BJ (cell line): ENCODE measurements around the gene KREMEN1. TPM values are rescaled to one million over a fixed set of nuclear protein-coding genes. Genes with fewer than 3 reads are reported as not detected.

ENCODE experiments used
- CTCF ChIA-PET: fragments of 350-600 bp; formaldehyde crosslinking; extraction: SDS; loops from one replicate; lab custom pipeline; 2021; ENCODE audit warnings: antibody characterized with exemption, inconsistent platforms; lab: Yijun Ruan, JAX
- POLR2A ChIA-PET: fragments of 300-600 bp; sonication (Branson Sonifier 250); formaldehyde crosslinking; extraction: SDS; loops from one replicate; lab custom pipeline; 2021; ENCODE audit warnings: antibody characterized with exemption; lab: Charles Lee
- DNase-seq: peaks from one replicate; pipeline ENCODE4 v3.0.0-alpha.2; 2011; ENCODE audit warnings: low read depth
- H3K27me3 ChIP-seq: 2 replicates; pipeline ENCODE4 v1.6.0; 2011; ENCODE audit warnings: low read length; ENCODE audit not compliant: control insufficient read depth, insufficient read depth
- H3K36me3 ChIP-seq: 2 replicates; pipeline ENCODE4 v1.5.1; 2011; ENCODE audit warnings: low read length; ENCODE audit not compliant: control insufficient read depth, insufficient read depth
- H3K4me3 ChIP-seq: 2 replicates; pipeline ENCODE4 v1.5.1; 2011; ENCODE audit warnings: low read depth, mild to moderate bottlenecking, control low read depth, low read length
- CTCF ChIP-seq: IDR thresholded peaks from 2 replicates; pipeline ENCODE4 v1.5.1; 2011; ENCODE audit warnings: low read depth, mild to moderate bottlenecking, control low read depth, inconsistent platforms, low read length, moderate library complexity; ENCODE audit not compliant: insufficient read depth
- polyA plus RNA-seq: library from polyadenylated mRNA; depleted of rRNA; stranded (reverse); fragments of >200 nt; gene quantifications from 2 replicates; pipeline ENCODE4 v1.2.3, GENCODE V29; 2011

KREMEN1 gene
- polyA plus RNA-seq, 1 experiment = 2.1 TPM

GRCh38 chr22:29102300-29102699 lies 29.5 kb downstream of the KREMEN1 start:
- Histone ChIP-seq H3K36me3 (no peaks in the 10 kb centered on the region), H3K27me3 (no peaks in the 10 kb centered on the region), H3K4me3 (no peak overlapping the region)
- ChIA-PET POLR2A (no interaction called here), CTCF (interaction anchor here (0.6 to 2.0 kb wide), 3 partner anchors 8 to 58 kb away, joined by 4 to 5 read pairs (median 4); no protein-coding TSS in a partner anchor)
- no peak for DNase-seq
- TF ChIP-seq CTCF = no peak

GRCh38 chr22:29103121-29103520 lies 30.3 kb downstream of the KREMEN1 start:
- DNase-seq = no peak
- CTCF ChIA-PET = interaction anchor here (1.6 kb wide), 1 partner anchor 51 kb away, joined by 5 read pairs; no protein-coding TSS in a partner anchor
- TF ChIP-seq CTCF = no peak
- POLR2A ChIA-PET = no interaction called here
- Histone ChIP-seq H3K4me3 (no peak overlapping the region), H3K27me3 (no peaks in the 10 kb centered on the region), H3K36me3 (no peaks in the 10 kb centered on the region)

- no peak overlapping the region for H3K4me3 ChIP-seq
- DNase-seq = no peak
- POLR2A ChIA-PET = no interaction called here
- no peaks in the 10 kb centered on the region for H3K27me3 ChIP-seq
- H3K36me3 ChIP-seq = no peaks in the 10 kb centered on the region
- CTCF ChIA-PET = interaction anchor here (1.7 kb wide), 1 partner anchor 250 kb away, joined by 3 read pairs; no protein-coding TSS in a partner anchor
- no peak for TF ChIP-seq CTCF
Measured at GRCh38 chr22:29105468-29105867, 32.6 kb downstream of the KREMEN1 start.

- ChIA-PET POLR2A (no interaction called here), CTCF (interaction anchor here (1.0 to 1.7 kb wide), 4 partner anchors 9 to 251 kb away, joined by 3 to 5 read pairs (median 3); no protein-coding TSS in a partner anchor)
- Histone ChIP-seq H3K4me3 (no peak overlapping the region), H3K36me3 (no peaks in the 10 kb centered on the region), H3K27me3 (no peaks in the 10 kb centered on the region)
- no peak for DNase-seq
- TF ChIP-seq CTCF = no peak
Measured at GRCh38 chr22:29106839-29107238, 34.0 kb downstream of the KREMEN1 start.

GRCh38 chr22:29108137-29108536 lies 35.3 kb downstream of the KREMEN1 start:
- no peak for DNase-seq
- no peak for TF ChIP-seq CTCF
- H3K36me3 ChIP-seq = no peaks in the 10 kb centered on the region
- H3K27me3 ChIP-seq = no peaks in the 10 kb centered on the region
- ChIA-PET POLR2A (interaction anchor here (0.6 kb wide), 1 partner anchor 14 kb away, joined by 3 read pairs; no protein-coding TSS in a partner anchor), CTCF (interaction anchor here (1.2 kb wide), 1 partner anchor 11 kb away, joined by 3 read pairs; no protein-coding TSS in a partner anchor)
- no peak overlapping the region for H3K4me3 ChIP-seq
